SIG-M5 treated with dmso at 0.1 percent for 504 hours (cell line): ENCODE measurements around the gene KCNMB1.
A peak's percentile ranks its signal among the peaks of the same experiment; 100 is the strongest.

Experiments
- DNase-seq: peaks from one replicate; lab custom pipeline; 2025; ENCODE audit not compliant: unreplicated experiment; lab: John Stamatoyannopoulos, UW

Gene KCNMB1

DNA sequence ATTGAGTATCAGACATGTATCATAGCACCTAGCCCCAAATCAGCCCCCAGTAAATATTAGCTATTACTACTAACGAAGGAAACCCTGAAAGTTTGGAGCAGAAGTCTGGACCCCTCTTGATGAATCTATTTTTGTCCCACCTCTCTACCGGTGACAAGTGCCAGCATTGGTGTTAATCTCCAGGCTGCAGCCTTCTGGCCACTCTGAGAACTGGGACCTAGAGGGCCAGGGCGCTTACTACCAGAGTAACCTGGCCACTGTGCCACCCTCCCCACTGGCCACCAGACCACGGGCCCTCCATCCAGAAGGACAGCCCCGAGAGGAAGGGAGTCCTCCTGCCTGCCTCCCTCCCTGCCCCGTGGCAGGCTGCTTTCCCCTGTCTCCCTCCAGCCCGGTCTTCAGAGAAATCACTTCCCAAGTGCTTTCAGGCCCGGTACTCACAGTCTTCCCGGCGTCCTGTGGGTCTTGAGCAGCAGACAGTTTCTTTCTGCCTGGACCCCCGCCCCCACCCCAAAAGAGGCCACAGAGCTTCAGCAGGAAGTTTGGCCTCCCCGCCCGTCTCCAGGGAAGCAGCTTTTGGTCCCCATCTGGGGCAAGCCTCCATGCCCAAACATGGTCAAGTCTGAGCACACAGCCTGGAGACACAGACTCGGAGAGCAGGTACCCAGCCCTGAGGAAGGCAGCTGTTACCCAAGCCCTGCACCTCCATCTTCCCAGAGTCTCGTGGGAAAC, at the start of gene KCNMB1:
Gene KCNMB1 (minus strand): TSS at position 550 of the 732 bp plus-strand sequence. CDS start 3,920 bp downstream, outside the sequence.
- DNase-seq, result no peak

- DNase-seq, result no peak
Observed at GRCh38 chr5:170438581-170438980, 49.4 kb upstream of the KCNMB1 start.

GRCh38 chr5:170437621-170438375, 48.6 kb upstream of the KCNMB1 start:
- DNase-seq, result no peak

- DNase-seq, result no peak
Observed at GRCh38 chr5:170436335-170436734, 47.2 kb upstream of the KCNMB1 start.

GRCh38 chr5:170434966-170435605, 45.9 kb upstream of the KCNMB1 start:
- peak; percentile 56 for DNase-seq

DNA sequence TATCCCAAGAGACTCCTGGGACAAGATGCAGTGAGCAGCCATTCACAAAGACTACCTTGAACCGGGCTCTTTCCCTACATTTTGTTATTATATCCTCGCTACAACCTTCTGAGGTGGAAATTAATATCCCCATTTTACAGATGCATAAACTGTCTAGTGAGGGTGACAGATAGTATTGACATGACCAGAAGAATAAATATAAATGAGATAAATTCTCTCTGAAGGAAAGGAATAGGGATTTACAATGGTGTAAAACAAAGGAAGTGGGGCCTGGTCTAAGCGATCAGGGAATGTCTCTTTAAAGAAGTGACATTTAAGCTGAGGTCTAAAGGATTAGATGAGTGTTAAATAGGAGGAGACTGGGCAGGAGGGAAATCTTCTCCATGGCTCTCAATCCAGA, 43.5 kb upstream of the KCNMB1 start:
- DNase-seq, result no peak

GRCh38 chr5:170431571-170431970, 42.4 kb upstream of the KCNMB1 start:
- DNase-seq, result no peak

DNA sequence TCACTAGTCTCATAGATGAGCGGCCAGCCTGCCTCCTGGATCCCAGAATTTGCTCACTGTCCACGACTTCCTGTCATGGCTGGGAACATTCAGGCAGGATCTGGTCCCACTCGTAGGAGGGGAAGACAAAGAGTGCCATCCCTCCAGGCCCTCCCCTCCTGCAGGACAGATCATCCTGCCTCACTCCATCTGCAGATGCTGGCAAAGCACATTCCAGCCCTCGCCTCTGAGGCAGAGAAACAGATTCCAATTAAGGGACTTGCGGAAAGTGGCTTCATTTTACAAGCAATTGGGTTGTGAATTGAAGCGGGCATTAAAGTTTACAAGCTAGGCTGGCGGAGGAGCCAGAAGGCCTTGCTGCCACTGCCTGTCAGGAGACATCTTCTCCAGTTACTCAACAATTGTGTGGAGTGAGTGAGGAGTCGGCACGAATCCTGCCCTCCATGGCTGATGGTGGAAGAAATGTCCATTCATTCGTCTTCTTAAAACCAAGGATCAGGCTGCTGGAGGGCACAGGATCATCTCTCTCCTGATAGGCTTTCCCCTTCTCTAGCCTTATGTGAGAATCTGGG, 41.8 kb upstream of the KCNMB1 start:
- DNase-seq, result no peak

GRCh38 chr5:170430256-170430655, 41.1 kb upstream of the KCNMB1 start:
- no peak for DNase-seq

GRCh38 chr5:170429014-170429413, 39.8 kb upstream of the KCNMB1 start:
- peak; percentile 45 for DNase-seq

- no peak for DNase-seq
Observed at GRCh38 chr5:170427672-170428236, 38.6 kb upstream of the KCNMB1 start.

DNA sequence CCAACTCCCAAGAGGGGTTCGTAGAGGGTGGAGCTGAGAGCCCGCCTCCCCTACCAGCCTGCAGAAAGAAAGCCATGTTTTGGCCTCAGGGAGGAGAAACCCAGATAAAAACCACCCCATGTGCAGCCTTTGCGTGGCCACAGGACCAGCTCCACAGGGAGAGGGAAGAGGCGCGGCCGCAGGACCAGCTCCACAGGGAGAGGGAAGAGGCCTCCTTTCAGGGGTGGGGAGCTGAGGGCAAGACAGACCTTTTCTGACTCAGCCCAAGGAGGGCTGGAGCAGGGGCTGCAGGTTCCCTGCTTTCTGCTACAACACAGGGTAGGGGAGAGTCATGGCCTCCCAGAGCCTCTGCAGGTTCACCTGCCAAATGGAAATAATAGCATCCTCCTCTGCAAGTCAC, 37.6 kb upstream of the KCNMB1 start:
- no peak for DNase-seq

GRCh38 chr5:170426149-170426767, 37.1 kb upstream of the KCNMB1 start:
- DNase-seq, result no peak

DNA sequence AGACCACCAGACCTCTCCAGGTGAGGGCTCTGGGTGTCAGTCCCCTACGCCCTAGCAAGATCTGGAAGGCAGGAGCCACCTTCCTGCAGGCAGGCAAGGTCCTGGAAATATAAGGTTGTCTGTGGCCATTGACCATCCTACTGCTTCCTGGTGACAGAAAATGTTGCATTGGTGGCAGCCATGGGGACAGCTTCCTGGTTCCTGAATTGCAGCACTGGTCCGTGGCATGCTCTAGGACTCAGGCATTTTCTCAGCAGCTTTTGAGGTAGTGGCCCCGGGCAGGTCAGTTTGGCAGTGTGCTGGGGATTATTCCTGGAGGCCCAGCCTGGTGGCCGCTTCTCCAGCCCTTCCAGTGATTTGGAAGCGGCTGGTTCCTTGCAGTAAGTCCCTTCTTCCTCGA, 36.6 kb upstream of the KCNMB1 start:
- DNase-seq, result no peak

GRCh38 chr5:170424629-170425028, 35.5 kb upstream of the KCNMB1 start:
- no peak for DNase-seq

DNA sequence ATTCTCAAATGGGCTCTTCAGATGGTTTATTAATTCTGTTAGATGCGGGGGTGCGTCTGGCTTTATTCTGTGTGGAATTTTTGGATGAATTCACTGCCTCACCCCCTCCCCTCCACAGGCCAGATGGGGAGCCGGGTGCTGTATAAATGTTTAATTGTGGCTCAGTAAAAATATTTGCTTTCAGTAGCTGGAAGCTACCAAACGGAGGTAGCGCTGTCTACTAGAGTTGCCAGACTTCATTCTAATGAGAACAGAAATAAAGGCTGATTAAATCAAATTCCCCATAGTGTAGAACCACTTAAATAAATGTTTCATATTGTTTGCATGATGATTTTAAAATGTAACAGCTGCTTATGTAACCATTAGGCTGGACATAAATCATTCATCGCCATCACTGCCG, 34.5 kb upstream of the KCNMB1 start:
- no peak for DNase-seq

- DNase-seq, result no peak
Observed at GRCh38 chr5:170421826-170422225, 32.7 kb upstream of the KCNMB1 start.

DNA sequence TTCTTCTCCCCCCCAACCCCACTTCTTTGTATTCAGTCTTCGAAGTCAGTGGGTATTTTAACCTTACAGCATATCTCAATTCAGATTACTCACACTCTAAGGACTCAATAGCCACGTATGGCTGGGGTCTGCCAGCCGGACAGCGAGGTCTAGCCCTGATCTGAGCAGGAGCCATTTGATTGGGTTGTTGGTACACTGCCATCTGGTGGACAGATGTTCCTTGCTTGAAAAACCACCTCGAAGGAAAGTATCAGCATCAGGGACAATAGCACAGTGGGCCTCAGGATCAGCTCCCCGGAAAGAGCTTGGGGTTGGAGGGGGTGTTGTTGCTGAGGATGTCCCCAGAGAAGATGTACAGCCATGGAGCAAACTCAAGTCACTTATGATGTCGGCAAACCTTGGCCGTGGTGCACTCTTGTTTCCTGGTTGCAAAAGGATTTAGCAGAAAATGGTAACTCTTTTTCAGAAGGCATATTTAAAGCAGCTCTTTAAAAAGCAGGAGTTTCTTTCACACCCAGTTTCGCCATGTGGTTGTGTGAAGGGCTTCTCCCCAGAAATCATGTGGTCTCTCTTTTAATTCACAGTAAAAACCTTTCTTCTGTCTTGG, 31.7 kb upstream of the KCNMB1 start:
- peak; percentile 52 for DNase-seq

GRCh38 chr5:170419643-170420042, 30.5 kb upstream of the KCNMB1 start:
- no peak for DNase-seq

GRCh38 chr5:170418736-170419135, 29.6 kb upstream of the KCNMB1 start:
- no peak for DNase-seq
